Glomerular visceral epithelial cell (primary cell): Measurements from ENCODE around the gene CPO.
"Not testable (repeated sequence)": the region's sequence is repeated elsewhere in the genome, so short reads cannot be mapped to it uniquely, and the experiment has no call there.

ENCODE experiments used
- DNase-seq: peaks from one replicate; pipeline ENCODE4 v3.0.0-alpha.2; 2016; ENCODE audit errors: extremely low spot score

The CPO gene, protein sequence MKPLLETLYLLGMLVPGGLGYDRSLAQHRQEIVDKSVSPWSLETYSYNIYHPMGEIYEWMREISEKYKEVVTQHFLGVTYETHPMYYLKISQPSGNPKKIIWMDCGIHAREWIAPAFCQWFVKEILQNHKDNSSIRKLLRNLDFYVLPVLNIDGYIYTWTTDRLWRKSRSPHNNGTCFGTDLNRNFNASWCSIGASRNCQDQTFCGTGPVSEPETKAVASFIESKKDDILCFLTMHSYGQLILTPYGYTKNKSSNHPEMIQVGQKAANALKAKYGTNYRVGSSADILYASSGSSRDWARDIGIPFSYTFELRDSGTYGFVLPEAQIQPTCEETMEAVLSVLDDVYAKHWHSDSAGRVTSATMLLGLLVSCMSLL

DNA sequence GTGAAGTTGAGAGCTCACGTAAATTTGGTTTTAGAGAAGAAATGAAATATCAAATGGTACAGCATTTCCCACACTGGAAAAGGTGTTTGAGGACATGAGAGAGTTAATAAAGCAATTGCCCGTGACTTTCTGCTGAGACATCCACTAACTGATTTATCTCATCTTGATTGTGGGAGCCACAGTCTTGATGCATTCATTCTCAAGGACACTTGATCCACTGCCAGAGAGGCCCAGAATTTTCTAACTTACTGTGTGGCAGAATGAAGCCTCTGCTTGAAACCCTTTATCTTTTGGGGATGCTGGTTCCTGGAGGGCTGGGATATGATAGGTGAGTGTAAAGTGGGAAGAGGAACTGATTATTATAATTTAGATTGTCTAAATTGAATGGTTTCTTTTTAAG, at the start of gene CPO:
TSS of gene CPO (plus strand) at position 179 of the 400 bp plus-strand sequence. CDS start at position 261, 82 bp downstream.
- no peak for DNase-seq

DNA sequence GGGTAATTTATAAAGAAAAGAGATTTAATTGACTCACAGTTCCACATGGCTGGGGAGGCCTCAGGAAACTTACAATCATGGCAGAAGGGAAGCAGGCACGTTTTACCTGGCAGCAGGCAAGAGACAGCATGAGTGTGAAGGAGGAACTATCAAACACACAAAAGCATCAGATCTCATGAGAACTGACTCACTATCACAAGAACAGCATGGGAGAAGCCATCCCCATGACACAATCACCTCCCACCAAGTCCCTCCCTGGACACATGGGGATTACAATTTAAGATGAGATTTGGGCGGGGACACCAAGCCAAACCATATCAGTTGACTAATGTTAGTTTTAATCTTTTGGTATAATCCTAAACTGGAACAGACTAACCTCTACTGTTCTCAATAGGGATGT, 49.1 kb upstream of the CPO start:
- DNase-seq: no peak

DNA sequence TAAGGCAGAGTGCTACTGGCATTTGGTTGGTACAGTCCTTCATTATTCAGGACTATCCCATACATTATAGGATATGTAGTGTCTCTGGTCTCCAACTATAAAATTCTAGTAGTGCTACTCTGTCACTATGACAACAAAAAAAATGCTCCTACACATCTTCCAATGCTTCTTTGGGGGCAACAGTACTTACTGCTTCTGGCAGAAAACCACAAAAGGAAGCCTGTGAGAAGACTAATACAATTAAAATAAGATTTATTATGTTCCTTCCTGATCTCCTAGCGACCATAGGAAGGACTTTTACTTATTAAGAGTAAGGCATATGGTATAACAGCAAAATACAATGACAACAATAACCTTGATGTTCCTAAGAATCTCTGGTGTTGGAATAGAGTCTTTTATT, 48.4 kb upstream of the CPO start:
- DNase-seq: no peak

DNA sequence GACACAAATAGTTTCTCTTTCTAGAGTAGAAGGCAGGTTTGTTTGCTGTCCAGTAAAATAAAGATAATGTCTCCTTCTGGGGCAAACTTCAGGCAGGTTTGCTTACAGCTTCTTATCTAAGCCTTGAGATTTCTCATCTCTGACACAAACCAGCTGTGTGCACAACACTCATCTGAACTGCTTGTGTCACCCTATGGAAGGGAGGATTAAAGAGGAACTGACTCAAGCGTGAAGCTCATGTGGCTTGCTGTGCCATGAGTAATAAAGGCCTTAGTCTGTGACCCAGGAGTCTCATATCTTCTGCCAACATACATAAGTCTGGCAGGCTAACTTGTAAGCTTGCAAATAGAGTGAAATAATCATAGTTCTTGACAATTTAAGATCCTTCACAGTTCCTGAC, 24.2 kb upstream of the CPO start:
- DNase-seq: peak; percentile 87

DNA sequence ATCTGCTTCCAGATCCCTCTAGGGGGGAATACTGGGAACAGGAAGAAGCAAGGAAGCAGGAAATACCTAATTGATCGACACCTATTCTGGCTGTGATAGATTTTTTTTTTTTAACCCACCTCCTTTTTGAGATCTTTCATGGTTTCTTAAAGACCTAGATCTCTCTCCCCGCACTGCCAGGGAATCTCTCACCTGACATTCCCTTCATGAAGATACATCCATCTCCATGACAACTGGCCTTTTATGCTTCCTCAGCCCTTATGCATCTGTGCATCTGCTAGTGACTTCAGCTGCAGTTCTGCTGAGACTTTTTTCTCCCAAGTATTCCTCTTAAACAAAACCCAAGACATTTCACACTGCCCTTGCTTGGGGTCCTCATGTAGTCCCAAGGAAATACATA, 21.1 kb upstream of the CPO start:
- DNase-seq: no peak

DNA sequence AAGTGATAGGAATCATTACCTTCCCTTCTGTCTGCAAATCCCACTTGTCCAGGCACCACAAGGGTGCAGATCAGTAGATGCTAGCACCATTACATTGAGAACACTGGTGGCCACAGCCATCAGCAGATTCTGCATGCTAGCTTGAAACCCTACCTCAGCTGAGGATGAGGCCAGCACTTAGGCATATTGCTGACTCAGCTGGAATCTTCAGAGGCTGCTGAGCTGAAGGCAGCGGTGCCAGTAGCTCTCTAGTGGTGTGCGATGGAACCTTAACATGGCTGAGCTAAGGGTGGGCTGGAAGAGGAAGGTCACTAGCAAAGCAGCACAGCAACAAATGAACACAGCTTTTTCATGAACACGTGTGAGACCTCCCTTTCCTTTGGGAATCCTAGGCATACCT, 19.0 kb upstream of the CPO start:
- DNase-seq: no peak

DNA sequence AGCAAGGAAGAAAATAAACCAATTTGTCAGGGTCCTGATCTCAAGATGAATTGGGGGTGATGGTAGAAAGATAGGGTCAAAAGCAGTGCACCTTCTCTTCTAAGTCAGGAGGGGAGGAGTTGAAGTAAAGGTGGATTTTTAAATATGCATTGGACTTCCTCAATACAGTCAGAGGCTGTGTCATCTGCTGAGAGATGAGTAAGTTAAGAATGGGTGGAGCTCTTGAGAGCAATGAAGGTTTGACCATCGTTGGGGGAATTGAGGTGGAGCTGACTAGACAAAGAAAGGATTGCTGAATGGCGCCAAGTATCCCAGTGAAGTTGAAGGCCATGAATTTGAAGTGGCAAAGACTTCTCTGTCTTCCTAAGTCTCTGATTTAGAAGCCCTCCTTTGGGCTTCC, 18.4 kb upstream of the CPO start:
- DNase-seq: no peak

DNA sequence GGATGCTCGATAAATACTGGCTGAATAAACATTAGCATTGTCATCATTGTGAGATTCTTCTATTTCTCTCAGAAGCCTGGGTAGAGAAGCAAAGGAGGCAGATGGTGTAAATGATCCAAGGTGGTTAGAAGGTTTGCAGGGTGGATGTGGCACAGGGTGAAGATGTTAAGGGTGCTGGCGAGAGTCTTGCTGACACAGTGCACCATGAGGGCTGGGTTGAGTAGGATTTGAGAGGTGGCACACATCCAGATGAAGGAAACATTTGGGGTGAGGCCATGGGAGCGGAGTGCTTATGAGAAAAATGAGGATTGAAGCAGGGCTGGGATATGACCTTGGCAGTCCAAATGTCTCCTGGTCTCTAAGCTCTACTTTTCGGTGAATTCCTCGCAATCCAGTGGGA, 17.8 kb upstream of the CPO start:
- no peak for DNase-seq

DNA sequence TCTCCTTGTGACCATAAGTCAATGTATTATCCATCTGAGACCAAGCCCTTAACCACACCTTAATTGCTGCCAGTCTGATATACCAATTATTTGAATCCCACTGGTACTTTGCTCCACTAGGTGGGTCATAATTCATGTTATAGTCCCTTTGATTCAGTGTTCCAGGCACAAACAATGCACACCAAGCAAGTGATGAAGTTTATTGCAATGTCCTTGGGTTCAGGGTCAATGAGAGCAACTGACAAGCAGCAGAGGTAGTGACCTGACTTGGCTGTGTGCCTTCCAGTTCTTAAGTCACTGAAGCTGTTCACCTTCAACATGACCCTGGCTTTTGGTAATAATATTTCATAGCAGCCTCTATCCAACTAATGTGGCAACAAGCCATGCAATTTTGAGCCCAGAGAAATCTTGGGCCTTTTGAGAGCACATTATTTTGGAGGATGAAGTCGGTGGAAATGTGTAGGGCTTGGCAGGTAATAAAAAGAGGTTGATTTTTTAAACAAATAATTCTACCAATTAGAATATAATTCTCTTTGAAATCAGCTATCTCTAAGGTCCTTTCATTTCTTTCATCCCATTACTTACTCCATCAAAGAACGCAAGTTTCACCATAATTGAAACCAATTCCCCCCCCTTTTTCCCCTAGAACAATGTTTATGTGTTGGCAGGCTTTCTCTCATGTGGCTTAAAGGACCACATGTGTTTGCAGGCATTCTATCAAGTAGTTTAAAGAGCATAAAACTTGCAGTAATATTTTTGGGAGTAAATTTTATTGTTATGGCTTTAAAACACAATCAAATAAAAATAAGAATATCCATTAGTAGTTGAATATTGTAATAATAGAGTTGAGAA, 3.1 kb upstream of the CPO start:
- DNase-seq: no peak

DNA sequence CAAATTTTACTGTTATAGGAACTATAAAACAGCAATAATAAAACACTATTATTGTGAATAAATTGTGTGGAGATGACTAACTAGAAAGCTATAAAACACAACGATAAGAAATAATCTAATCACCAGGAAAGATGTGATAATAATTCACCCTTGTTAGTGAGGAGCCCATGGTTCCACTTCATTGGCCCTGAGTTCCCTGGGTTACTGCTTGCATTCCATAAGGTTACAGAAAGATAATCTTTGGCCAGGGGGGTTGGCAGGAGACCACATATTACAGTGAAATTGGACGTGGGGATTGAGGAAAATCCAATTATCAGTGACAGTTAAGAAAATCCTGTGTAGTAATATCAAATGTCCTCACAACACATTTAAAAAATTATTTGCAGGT, 2.5 kb upstream of the CPO start:
- peak; percentile 2 for DNase-seq

DNA sequence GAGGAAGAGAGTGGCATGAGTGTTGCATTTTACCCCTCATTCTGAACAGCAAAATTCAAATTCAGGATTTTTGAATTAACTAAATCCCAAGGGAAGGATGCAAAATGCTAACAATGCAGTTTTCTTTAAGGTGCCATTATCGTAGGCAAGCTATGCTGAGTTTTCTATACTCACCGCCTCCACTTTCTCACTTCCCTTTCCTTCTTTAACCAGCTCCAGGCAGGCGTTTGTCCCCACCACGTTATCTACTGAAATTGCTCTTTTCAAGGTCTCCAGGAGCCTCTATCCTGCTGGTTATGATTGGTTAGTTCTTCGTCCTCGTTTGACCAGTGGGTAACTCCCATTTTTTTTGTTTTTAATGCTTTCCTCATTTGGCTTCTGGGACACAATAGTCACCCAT, 1.8 kb upstream of the CPO start:
- no peak for DNase-seq

DNA sequence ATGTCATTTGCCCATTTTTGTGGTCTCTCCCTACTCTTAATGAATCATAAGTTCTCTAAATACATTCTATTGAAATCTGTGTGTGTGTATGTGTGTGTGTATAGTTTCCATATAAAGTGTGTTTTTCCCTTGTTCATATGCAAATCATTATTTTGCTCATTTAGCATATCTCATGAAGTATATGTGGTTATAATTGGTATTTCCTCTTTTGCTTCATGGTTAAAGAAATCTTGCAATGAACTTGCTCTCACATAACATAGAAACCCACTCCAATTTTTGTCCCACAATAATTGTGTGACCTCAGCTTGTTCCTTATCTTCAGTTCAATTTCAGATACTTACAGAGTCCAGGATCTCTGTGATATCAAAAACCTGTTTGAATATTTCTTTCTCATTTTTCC, 1.2 kb downstream of the CPO start:
- no peak for DNase-seq

DNA sequence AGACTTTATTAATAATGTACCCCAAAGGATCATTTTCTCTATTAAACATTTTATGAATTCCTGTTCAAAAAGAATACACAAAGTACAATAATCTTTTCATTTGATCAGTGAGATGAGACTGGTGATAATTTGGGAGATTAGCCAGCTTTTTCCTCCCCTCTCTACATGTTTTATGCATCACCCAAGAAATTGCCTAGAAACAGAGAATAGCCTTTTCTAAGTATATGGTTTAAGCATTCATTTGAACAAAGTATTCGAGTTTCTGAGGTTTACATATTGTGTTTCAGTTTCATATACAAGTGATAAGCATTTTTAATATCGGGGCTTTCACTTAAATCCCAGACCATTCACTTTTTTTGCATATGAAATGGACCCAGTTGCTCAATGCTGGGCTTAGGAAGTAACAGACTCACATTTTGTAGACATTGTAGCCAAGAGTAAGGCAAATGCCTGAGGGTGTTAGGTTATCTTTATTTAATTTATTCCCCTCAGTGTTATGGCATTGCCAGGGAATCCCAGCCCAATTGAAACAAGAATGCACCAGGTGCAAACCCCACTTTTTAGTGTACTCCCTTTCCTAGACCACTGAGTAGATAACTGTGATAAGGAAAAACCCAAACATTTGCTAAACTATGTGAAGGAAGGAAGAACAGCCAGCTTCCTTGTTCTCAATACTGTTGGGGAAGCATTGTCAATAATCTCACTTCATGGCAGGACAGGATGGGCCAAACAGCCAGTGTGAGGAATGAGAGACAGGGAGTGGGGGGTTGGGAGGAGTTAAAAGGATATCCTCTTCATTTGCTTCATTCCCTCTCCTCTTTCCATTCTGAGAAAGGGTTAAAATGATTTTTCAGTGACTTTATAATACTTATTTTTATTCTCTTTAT, 3.5 kb downstream of the CPO start:
- no peak for DNase-seq

DNA sequence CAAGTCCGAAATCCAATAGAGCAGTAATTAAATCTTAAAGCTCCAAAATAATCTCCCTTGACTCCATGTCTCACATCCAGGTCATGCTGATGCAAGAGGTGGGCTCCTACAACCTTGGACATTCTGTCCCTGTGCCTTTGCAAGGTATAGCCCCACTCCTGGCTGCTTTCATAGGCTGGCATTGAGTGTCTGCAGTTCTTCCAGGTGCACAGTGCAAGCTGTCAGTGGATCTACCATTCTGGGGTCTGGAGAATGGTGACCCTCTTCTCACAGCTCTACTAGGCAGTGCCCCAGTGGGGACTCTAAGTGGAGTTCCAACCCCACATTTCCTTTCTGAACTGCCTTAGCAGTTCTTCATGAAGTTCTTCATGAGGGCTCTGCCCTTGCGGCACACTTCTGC, 14.1 kb downstream of the CPO start:
- not testable (repeated sequence) for DNase-seq

DNA sequence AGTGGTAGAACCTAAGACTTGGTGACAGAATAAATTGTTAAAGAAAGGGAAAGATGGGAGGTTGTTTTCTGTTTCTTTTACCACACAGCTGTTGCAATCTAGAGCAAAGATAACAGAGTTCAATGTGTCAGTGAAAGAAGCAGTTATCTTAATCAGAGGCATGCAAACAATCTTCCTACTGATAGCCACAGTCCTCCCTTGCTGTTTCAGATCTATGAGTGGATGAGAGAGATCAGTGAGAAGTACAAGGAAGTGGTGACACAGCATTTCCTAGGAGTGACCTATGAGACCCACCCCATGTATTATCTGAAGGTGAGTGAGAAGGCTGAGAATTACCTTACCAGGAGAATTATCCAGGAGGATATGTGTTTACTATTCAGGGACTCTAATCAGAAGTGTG, 15.9 kb downstream of the CPO start:
- no peak for DNase-seq

DNA sequence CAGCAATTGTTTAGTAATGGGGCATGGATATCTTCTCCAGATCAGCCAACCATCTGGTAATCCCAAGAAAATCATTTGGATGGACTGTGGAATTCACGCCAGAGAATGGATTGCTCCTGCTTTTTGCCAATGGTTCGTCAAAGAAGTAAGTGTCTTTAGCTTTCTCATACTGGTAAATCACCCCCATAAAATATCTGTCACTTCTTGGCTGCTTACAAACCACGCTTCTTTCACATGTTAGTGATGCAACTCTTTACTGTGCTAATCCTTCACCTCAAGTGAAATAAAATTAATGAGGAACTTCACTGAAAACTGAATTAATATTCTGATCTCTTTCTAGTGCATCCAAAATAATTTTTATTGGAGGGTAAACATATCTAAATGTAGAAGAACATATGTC, 18.9 kb downstream of the CPO start:
- no peak for DNase-seq

DNA sequence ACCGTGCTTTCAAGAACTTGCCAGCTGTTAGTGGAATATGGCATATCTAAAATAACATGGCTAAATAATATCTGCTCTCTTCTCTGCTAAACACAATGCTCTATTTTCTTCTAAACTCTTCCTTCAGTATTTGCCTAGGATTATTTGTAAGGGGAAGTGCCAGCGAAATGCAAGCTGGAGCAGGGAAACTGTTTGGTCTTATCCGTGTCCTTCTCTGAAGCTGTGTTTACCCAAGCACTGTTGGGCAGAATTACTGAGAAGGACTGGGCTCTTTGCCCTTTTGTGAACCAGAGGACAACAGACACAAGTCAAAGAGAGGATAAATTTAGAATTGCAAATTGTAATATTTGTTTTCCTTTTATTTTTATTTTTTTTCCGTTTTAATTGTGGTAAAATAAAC, 23.6 kb downstream of the CPO start:
- no peak for DNase-seq

DNA sequence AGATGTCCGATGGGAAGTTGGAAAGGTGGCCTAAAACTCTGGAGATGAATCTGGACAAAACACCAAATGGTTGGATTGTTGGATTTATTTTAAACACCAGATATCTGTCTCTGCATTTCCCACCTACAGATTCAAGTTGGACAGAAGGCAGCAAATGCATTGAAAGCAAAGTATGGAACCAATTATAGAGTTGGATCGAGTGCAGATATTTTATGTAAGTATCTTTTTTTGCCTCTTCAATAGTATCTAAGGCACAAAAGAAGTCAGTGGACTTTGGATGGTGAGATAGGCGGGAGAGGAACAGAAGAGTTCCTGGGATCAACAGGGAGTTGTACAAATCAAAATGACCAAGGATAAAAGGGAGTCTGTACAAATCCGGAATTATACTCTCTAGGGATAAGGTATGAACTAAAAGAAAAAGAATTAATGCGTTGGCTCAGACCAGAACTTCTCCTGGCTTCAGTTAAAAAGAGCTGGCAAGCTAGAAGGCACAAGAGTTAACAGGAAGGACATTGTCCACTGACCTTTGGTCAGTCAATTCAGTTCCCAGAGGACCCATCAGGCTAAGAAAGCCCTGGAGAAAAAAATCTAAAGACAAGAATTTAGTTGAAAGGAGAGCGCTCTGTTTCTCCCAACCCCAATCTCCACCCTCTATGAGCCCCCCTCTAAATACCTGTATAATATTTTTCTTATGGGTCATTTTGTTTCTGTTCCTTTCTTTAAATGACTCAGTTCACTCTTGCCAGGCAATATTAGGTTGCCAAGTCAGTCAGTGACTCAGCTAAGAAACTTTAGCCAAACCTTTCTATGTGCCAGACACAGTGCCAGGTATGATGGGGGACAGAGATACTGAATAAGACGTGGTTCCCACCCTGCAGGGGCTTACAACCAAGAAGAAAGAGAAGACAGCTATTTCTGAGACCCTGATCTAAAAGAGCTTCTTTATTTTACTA, 29.1 kb downstream of the CPO start:
- no peak for DNase-seq

DNA sequence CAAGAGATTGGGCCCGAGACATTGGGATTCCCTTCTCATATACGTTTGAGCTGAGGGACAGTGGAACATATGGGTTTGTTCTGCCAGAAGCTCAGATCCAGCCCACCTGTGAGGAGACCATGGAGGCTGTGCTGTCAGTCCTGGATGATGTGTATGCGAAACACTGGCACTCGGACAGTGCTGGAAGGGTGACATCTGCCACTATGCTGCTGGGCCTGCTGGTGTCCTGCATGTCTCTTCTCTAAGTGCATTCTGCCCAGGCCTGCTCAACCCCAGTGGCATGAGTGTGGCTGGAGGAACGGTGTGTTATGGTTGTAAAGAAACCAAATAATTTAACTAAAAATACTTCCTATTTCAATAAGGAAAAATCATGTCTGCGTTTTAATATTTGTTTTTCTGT, 29.9 kb downstream of the CPO start:
- DNase-seq: no peak

DNA sequence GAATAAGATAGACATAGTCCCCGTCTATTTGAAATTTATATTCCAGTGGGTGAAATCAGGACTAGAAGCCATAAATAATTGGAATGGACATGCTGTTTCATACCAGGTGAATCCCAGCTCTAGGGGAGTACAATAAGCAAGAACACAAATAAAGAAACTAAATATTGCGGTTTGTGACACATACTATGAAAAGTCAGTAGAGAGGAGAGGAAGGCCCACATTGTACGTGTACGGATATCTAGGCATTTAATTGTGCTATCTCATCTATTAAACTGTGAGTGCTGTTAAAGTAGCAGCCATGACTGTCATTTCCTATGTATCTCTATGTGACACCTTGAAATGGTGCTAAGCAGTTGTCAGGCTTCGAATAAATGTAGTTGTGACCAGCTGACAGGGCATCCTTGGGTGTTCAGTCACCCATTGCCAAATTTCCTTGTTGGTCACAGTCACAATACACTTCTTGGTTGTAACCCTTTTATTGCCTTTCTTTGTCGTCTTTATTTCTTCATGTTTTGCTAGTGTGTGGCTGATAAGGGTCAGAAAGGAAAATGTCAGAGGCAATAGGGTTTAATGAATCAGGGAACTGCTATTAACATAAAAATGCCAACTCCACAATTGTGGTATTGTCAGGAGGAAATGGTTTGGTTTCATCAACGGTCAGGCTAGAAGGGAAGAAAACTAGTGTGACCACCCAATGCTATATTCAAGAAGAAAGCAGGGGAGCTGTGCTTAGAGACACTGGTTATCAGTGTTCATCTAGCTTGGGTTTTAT, 31.5 kb downstream of the CPO start:
- DNase-seq: no peak
